ENCODE results near the gene TSGA10IP.

Gene TSGA10IP

DNA sequence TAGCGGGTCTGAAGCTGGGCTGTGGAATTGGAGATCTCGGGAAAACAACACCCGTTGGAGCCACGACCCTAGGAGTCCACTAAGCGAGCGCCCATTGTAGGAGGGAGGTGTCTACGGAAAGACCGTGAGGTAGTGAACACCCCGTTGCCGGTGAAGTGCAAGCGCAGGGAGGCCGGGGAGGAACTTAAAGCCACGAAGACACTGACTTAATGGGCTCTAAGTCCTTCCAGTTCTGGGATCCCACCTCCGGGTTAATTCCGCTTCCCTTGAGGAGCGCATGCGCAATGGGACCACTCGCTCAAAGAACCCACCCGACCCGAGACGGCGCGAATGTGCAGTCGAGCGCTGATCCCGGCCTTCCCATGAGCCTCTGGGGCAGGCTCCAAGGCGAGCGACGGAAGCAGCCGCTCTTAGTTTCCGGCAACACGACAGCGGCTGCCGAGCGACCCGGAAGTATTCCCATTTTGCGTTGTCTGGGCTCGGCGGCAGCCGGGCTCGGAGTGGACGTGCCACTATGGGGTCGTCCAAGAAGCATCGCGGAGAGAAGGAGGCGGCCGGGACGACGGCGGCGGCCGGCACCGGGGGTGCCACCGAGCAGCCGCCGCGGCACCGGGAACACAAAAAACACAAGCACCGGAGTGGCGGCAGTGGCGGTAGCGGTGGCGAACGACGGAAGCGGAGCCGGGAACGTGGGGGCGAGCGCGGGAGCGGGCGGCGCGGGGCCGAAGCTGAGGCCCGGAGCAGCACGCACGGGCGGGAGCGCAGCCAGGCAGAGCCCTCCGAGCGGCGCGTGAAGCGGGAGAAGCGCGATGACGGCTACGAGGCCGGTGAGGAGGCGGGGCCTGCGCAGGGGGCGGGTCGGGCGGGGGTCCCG, 16.2 kb downstream of the TSGA10IP start, which contains the start of gene SART1:
SART1 (plus strand) TSS at position 468 of the 874 bp plus-strand sequence; CDS start at position 515, 47 bp downstream.
- Histone ChIP-seq H3K27me3 (peaks cover 0 to 15% of the 10 kb centered on the region in 2 donors), H3K4me3 (peak within 1 kb of the TSS; percentile 97 to 98), H3K36me3 (peaks cover 24 to 28% (median 28%) of the 10 kb centered on the region in 3 donors), H3K9me3 (no peaks in the 10 kb centered on the region), H3K27ac (peak within 1 kb of the TSS; percentile 88 to 95), H3K4me1 (peaks cover 6 to 33% (median 28%) of the 10 kb centered on the region in 4 donors)
- intact Hi-C loops (cut with DNase I; ENCODE audit: low total_unique reads), result loop anchor here (5.0 kb wide), 2 partner anchors 39 to 41 kb away; partner anchors contain the start of genes BANF1 and EIF1AD
- TF ChIP-seq CTCF (IDR thresholded peaks at IDR 0.05), result no peak
- DNase-seq, result peak; percentile 98 to 99

DNA sequence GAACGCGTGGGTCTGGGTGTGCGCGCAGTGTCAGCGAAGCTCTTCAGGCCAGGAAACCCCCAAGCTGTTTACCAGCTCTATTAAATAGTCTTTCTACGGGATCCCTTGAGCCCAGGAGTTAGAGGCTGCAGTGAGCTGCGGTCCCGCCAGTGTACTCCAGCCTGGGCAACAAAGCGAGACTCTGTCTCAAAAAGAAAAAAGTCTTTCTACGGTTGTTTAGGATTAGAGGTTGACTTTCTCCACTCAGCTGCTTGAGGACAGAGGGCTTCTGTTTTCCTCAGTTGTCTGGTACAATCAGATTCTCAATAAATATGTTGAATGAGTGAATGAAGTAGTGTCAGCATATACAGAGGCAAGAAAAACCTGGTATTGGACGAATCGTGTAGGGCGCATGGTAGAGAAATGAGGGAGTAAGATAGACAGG, 16.9 kb downstream of the TSGA10IP start:
- intact Hi-C loops (cut with DNase I; ENCODE audit: low total_unique reads), result loop anchor here (5.0 kb wide), 2 partner anchors 40 kb away; partner anchors contain the start of genes BANF1 and EIF1AD
- peak overlapping the region; percentile 97 to 98 for H3K4me3 ChIP-seq
- no peaks in the 10 kb centered on the region for H3K9me3 ChIP-seq
- DNase-seq, result no peak
- TF ChIP-seq CTCF (IDR thresholded peaks at IDR 0.05), result no peak
- peak overlapping the region; percentile 88 to 95 for H3K27ac ChIP-seq
- H3K36me3 ChIP-seq, result peaks cover 31 to 35% (median 34%) of the 10 kb centered on the region in 3 donors
- peaks cover 6 to 33% (median 28%) of the 10 kb centered on the region in 4 donors for H3K4me1 ChIP-seq
- H3K27me3 ChIP-seq, result peaks cover 0 to 11% of the 10 kb centered on the region in 2 donors

DNA sequence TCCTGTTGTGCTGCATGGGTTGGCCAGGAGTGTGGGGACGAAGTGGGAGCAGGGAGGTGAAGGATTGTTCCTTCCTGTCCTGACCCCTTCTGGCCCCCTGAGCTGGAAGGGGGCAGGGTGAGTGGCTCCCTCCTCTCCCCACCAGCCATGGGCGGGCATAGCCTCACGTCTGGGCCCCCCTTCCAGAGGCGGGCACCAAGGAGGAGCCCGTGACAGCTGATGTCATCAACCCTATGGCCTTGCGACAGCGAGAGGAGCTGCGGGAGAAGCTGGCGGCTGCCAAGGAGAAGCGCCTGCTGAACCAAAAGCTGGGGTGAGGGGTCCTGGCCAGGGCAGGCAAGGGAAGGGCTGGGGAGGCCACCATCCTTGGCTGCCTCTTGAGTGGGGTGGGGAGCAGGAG, 19.6 kb downstream of the TSGA10IP start:
- no peak overlapping the region for H3K27ac ChIP-seq
- no peak for DNase-seq
- H3K4me1 ChIP-seq, result peaks cover 6 to 33% (median 28%) of the 10 kb centered on the region in 4 donors
- no peaks in the 10 kb centered on the region for H3K9me3 ChIP-seq
- TF ChIP-seq CTCF (IDR thresholded peaks at IDR 0.05), result no peak
- H3K36me3 ChIP-seq, result peaks cover 51 to 62% (median 62%) of the 10 kb centered on the region in 3 donors
- intact Hi-C loops (cut with DNase I; ENCODE audit: low total_unique reads), result loop anchor here (5.0 kb wide), 2 partner anchors 37 to 43 kb away; partner anchors contain the start of genes BANF1 and EIF1AD
- no peak overlapping the region for H3K4me3 ChIP-seq
- H3K27me3 ChIP-seq, result no peaks in the 10 kb centered on the region

- Histone ChIP-seq H3K9me3 (no peaks in the 10 kb centered on the region), H3K4me3 (no peak overlapping the region), H3K4me1 (peaks cover 6 to 28% (median 23%) of the 10 kb centered on the region in 4 donors), H3K27ac (no peak overlapping the region), H3K27me3 (no peaks in the 10 kb centered on the region), H3K36me3 (peaks cover 56 to 69% (median 67%) of the 10 kb centered on the region in 3 donors)
- DNase-seq, result no peak
- intact Hi-C loops (cut with DNase I; ENCODE audit: low total_unique reads), result no loop called here
- TF ChIP-seq CTCF (IDR thresholded peaks at IDR 0.05), result no peak
Observed at GRCh38 chr11:65965986-65966762, 20.9 kb downstream of the TSGA10IP start.

- DNase-seq, result no peak
- Histone ChIP-seq H3K4me3 (no peak overlapping the region), H3K27me3 (no peaks in the 10 kb centered on the region), H3K27ac (no peak overlapping the region), H3K9me3 (no peaks in the 10 kb centered on the region), H3K4me1 (peaks cover 4 to 23% (median 19%) of the 10 kb centered on the region in 4 donors), H3K36me3 (peaks cover 56 to 79% (median 67%) of the 10 kb centered on the region in 3 donors)
- intact Hi-C loops (cut with DNase I; ENCODE audit: low total_unique reads), result no loop called here
- TF ChIP-seq CTCF (IDR thresholded peaks at IDR 0.05), result no peak
Observed at GRCh38 chr11:65967329-65967934, 22.2 kb downstream of the TSGA10IP start.
